Anterior cingulate cortex (tissue), 58 donors: ENCODE results near the gene SNRPB2.

ENCODE experiments used
- DNase-seq, 58 donors: peaks; one replicate each; lab custom pipeline; 2025; lab: John Stamatoyannopoulos, UW

Gene SNRPB2

GRCh38 chr20:16729565-16730460 is at the start of gene SNRPB2:
SNRPB2 (plus strand) TSS chr20:16730026; CDS start chr20:16731703, 1,677 bp downstream.
- DNase-seq = peak; percentile 34 to 96 (median 89)

GRCh38 chr20:16684416-16684815 is 45.4 kb upstream of the SNRPB2 start:
- DNase-seq = no peak

GRCh38 chr20:16689906-16690305 is 39.9 kb upstream of the SNRPB2 start:
- DNase-seq = no peak

- DNase-seq = no peak
These were observed 38.4 kb upstream of the SNRPB2 start for GRCh38 chr20:16691381-16691780.

- DNase-seq = no peak
These were observed 37.8 kb upstream of the SNRPB2 start for GRCh38 chr20:16692009-16692408.

GRCh38 chr20:16692442-16692841 is 37.4 kb upstream of the SNRPB2 start:
- no peak for DNase-seq

- DNase-seq = no peak
These were observed 36.5 kb upstream of the SNRPB2 start for GRCh38 chr20:16693278-16693677.

GRCh38 chr20:16694161-16694560 is 35.7 kb upstream of the SNRPB2 start:
- DNase-seq = no peak

- DNase-seq = no peak
These were observed 34.2 kb upstream of the SNRPB2 start for GRCh38 chr20:16695628-16696027.

- DNase-seq = no peak
These were observed 30.5 kb upstream of the SNRPB2 start for GRCh38 chr20:16699293-16699692.

- DNase-seq = no peak
These were observed 28.5 kb upstream of the SNRPB2 start for GRCh38 chr20:16701296-16701695.

GRCh38 chr20:16703570-16703969 is 26.3 kb upstream of the SNRPB2 start:
- DNase-seq = no peak

GRCh38 chr20:16707674-16708073 is 22.2 kb upstream of the SNRPB2 start:
- no peak for DNase-seq

- DNase-seq = no peak
These were observed 21.2 kb upstream of the SNRPB2 start for GRCh38 chr20:16708602-16709001.

GRCh38 chr20:16709017-16709416 is 20.8 kb upstream of the SNRPB2 start:
- DNase-seq = no peak

GRCh38 chr20:16710781-16711180 is 19.0 kb upstream of the SNRPB2 start:
- no peak for DNase-seq

GRCh38 chr20:16711661-16712258 is 18.1 kb upstream of the SNRPB2 start:
- DNase-seq = no peak

- DNase-seq = peak in 1 of 58 donors; percentile 10
These were observed 17.3 kb upstream of the SNRPB2 start for GRCh38 chr20:16712511-16712947.

- no peak for DNase-seq
These were observed 16.8 kb upstream of the SNRPB2 start for GRCh38 chr20:16713066-16713465.

- peak in 1 of 58 donors; percentile 8 for DNase-seq
These were observed 15.6 kb upstream of the SNRPB2 start for GRCh38 chr20:16714242-16714641.

- peak in 41 of 58 donors; percentile 3 to 69 (median 22) for DNase-seq
These were observed 15.1 kb upstream of the SNRPB2 start for GRCh38 chr20:16714751-16715150.

GRCh38 chr20:16719421-16719820 is 10.4 kb upstream of the SNRPB2 start:
- DNase-seq = no peak
